ENCODE data around the gene RABGGTA. TPM values are rescaled to one million over a fixed set of nuclear protein-coding genes. Genes with fewer than 3 reads are reported as not detected.

The RABGGTA gene
- total RNA-seq, 6 experiments from 2014 or later: 11.5 to 28.3 (median 15.2) TPM

- no peak for DNase-seq
- intact Hi-C loops (cut with DNase I): loop anchor here (5.0 to 10.0 kb wide), 2 partner anchors 53 to 55 kb away; partner anchors contain the start of gene TINF2 (in 2 of the 2)
These were observed 26.0 kb upstream of the RABGGTA start for GRCh38 chr14:24297190-24297964.

GRCh38 chr14:24296341-24297157 lies 25.2 kb upstream of the RABGGTA start:
- no peak overlapping the region for H3K4me3 ChIP-seq
- H3K4me1 ChIP-seq: peaks cover 0 to 45% (median 15%) of the 10 kb centered on the region in 4 donors
- peaks cover 2 to 29% (median 13%) of the 10 kb centered on the region in 4 donors for H3K36me3 ChIP-seq
- ATAC-seq: peak; percentile 49 to 54 (median 52)
- 43% methylated on average over 8 of the region's 12 CpGs for WGBS (ENCODE audit: insufficient coverage, low coverage, low lambda C conversion rate, missing lambda C conversion rate)
- H3K9me3 ChIP-seq: no peaks in the 10 kb centered on the region
- TF ChIP-seq CTCF (IDR thresholded peaks at IDR 0.05) (peak; percentile 60 to 80 (median 66)), POLR2A (IDR thresholded peaks at IDR 0.05) (no peak)
- H3K27me3 ChIP-seq: no peaks in the 10 kb centered on the region
- peak in 1 of 3 donors; percentile 60 for DNase-seq
- H3K27ac ChIP-seq: peak overlapping the region in 1 of 3 donors; percentile 6
- intact Hi-C loops (cut with DNase I): loop anchor here (5.0 to 10.0 kb wide), 2 partner anchors 52 to 54 kb away; partner anchors contain the start of gene TINF2 (in 2 of the 2)

More at GRCh38 chr14:24297190-24297964, 26.0 kb upstream of the RABGGTA start:
- peak; percentile 27 to 41 (median 32) for ATAC-seq
- Histone ChIP-seq H3K27me3 (no peaks in the 10 kb centered on the region), H3K27ac (peak overlapping the region in 2 of 3 donors; percentile 79 to 93), H3K4me3 (peak overlapping the region in 1 of 3 donors; percentile 80), H3K36me3 (peaks cover 2 to 37% (median 15%) of the 10 kb centered on the region in 4 donors), H3K4me1 (peaks cover 0 to 38% (median 11%) of the 10 kb centered on the region in 4 donors), H3K9me3 (no peaks in the 10 kb centered on the region)
- 23% methylated on average over 5 of the region's 5 CpGs for WGBS (ENCODE audit: insufficient coverage, low coverage, low lambda C conversion rate, missing lambda C conversion rate)
- TF ChIP-seq CTCF (IDR thresholded peaks at IDR 0.05): peak; percentile 45 to 48 (median 46)
- no peak for TF ChIP-seq POLR2A (IDR thresholded peaks at IDR 0.05)

DNA sequence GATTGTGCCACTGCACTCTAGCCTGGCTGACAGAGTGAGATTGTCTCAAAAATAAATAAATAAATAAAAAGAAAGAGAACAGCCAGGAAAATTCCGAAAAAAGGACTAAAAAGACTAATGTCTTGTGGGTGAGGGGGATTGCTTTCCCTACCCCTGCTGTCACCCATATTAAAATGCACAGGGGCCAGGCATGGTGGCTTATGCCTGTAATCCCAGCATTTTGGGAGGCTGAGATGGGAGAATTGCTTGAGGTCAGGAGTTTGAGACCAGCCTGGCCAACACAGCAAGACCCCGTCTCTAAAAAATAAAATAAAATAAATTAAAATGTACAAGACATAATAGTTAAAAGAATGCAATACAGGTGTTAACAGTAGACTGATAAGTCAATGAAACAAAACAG lies 22.1 kb upstream of the RABGGTA start:
- 92% methylated on average over 2 of the region's 2 CpGs for WGBS (ENCODE audit: insufficient coverage, low coverage, low lambda C conversion rate, missing lambda C conversion rate)
- Histone ChIP-seq H3K36me3 (peaks cover 9 to 43% (median 18%) of the 10 kb centered on the region in 4 donors), H3K4me3 (no peak overlapping the region), H3K27me3 (no peaks in the 10 kb centered on the region), H3K4me1 (peaks cover 0 to 47% (median 15%) of the 10 kb centered on the region in 4 donors), H3K9me3 (no peaks in the 10 kb centered on the region), H3K27ac (no peak overlapping the region)
- no peak for DNase-seq
- no peak for ATAC-seq
- intact Hi-C loops (cut with DNase I): loop anchor here in 1 of 2 donors (10.0 kb wide), 1 partner anchor 49 kb away; the partner anchor contains the start of gene TINF2
- TF ChIP-seq CTCF (IDR thresholded peaks at IDR 0.05) (no peak), POLR2A (IDR thresholded peaks at IDR 0.05) (no peak)

DNA sequence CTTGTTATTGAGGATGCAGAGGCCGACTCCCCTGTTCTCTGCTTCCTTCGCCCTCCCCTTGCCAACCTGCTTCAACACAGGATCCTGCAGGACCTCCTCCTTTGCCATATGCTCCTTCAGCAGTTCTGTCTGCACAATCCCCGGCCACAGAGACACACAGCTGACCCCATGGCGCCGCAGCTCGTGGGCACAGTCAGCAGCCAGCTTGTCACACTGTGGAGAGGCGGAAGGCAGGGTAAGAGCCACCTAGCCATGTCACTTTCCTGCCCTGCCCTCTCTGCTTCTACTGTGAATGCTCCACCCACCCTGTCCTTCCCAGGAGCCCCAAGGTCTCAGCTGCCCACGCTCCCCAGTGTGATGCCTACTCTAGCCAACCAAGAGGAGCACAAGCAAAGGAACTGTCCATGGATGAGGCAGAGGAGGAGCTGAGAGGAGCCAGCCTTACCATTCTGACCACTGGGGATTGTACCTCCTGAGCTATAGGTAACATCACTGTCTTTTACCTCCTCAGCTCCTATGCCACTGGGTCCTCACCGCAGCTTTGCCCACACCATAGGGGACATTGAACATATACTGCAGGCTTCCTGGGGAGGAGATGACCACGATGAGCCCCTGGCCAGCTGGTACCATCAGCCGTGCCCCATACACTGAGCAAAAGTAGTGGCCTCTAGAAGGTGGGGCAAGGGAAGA lies 20.9 kb upstream of the RABGGTA start:
- H3K4me3 ChIP-seq: no peak overlapping the region
- 100% methylated on average over 1 of the region's 11 CpGs for WGBS (ENCODE audit: insufficient coverage, low coverage, low lambda C conversion rate, missing lambda C conversion rate)
- intact Hi-C loops (cut with DNase I): loop anchor here in 1 of 2 donors (10.0 kb wide), 1 partner anchor 47 kb away; the partner anchor contains the start of gene TINF2
- DNase-seq (no peak), ATAC-seq (no peak)
- H3K4me1 ChIP-seq: peaks cover 0 to 34% (median 11%) of the 10 kb centered on the region in 4 donors
- TF ChIP-seq POLR2A (IDR thresholded peaks at IDR 0.05) (no peak), CTCF (IDR thresholded peaks at IDR 0.05) (no peak)
- H3K27ac ChIP-seq: peak overlapping the region in 1 of 3 donors; percentile 54
- no peaks in the 10 kb centered on the region for H3K27me3 ChIP-seq
- H3K36me3 ChIP-seq: peaks cover 9 to 43% (median 18%) of the 10 kb centered on the region in 4 donors
- H3K9me3 ChIP-seq: no peaks in the 10 kb centered on the region

All from right lobe of liver (tissue), 6 donors.